LNCAP (cell line): Measurements from ENCODE around the gene DDO.

ENCODE experiments used
- TF ChIP-seq, protein P1 (sequence below): fragments of 450-650 bp; IDR thresholded peaks from 2 replicates; pipeline ENCODE4 v1.5.1; 2017; ENCODE audit warnings: mild to moderate bottlenecking

Gene DDO

DNA sequence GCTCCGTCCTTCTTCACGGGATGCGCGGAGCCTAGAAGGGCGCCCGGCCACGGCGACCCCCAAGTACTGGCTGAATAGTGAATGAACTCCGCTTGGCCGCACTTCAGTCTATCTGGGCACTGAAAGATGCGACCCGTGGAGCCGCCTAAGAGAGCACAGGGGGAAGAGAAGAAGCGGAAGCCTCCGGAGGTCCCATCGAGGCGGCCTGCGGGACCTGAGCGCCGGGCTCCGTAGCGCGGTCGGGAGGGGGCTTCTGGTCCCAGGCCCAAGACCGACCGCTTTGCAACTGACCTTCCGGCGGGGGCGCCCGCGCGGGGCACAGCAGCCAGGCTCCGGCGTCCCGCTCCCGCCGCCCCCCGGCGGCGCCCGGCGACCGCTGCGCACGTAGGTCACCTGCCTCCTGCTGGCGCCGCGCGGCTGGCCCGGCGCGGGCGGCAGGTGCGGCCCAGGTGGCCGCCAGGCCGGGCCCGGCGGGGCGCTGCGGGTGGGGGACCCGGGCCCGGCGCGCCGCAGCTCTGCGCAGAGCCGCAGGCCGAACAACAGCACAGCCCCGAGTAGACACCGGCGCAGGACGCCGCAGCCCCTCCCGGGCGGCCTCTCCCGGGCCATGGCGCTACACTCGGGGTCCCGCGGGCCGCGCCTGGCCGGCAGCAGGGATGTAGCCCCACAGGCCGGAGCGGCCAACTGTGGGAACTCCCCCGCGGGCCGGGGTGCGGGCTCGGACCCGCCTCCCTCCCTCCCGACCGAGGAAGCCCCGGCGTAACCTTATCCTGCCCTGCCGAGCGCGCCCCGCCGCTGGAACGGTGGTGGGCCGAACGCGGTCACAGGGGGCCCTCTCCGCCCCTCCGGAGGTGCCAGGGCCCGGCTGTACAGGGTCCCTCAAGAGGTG lies 57.5 kb downstream of the DDO start, which contains the start of gene METTL24:
Gene METTL24 (minus strand): TSS at position 686 of the 889 bp plus-strand sequence. CDS start 77 bp downstream, at position 609.
- TF ChIP-seq, protein P1, sequence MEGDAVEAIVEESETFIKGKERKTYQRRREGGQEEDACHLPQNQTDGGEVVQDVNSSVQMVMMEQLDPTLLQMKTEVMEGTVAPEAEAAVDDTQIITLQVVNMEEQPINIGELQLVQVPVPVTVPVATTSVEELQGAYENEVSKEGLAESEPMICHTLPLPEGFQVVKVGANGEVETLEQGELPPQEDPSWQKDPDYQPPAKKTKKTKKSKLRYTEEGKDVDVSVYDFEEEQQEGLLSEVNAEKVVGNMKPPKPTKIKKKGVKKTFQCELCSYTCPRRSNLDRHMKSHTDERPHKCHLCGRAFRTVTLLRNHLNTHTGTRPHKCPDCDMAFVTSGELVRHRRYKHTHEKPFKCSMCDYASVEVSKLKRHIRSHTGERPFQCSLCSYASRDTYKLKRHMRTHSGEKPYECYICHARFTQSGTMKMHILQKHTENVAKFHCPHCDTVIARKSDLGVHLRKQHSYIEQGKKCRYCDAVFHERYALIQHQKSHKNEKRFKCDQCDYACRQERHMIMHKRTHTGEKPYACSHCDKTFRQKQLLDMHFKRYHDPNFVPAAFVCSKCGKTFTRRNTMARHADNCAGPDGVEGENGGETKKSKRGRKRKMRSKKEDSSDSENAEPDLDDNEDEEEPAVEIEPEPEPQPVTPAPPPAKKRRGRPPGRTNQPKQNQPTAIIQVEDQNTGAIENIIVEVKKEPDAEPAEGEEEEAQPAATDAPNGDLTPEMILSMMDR = no peak

DNA sequence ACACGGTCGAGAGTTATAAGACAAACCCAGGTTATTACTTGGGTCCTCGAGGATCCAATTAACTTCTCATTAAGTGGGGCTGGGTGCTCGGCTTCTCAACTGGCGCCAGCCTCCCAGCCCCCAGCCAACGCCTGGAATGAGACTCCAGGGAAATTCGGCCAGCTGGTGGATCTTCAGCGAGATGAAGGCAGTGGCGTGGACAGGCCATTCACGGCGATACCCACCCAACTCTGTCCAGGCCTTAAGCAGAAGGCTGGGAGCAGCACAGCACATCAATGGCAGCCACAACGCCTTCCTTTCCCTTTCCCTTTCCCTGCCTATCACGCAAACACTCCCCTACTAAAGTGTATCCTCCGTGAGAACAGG lies 58.1 kb downstream of the DDO start:
- TF ChIP-seq, protein P1 = no peak

DNA sequence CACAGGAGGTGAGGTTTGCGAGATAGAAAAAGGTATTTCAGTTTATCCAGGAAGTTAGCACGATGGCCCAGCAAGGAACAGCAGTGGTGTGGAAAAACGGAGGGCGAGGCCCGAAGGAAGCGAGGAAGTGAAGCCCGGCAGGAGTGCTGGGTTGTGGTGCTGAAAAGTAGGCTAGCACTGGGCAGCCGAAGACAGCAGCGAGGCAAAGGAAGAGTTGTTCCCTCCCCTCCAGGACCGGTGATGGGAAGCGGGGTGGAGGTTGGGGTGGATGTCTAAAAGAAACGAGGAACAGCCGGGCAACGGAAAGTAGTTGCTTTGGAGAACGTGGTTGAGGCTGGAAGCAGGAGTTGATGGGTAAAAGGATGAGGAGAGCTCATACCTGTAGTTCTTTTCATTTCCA lies 58.6 kb downstream of the DDO start:
- TF ChIP-seq, protein P1 = no peak

DNA sequence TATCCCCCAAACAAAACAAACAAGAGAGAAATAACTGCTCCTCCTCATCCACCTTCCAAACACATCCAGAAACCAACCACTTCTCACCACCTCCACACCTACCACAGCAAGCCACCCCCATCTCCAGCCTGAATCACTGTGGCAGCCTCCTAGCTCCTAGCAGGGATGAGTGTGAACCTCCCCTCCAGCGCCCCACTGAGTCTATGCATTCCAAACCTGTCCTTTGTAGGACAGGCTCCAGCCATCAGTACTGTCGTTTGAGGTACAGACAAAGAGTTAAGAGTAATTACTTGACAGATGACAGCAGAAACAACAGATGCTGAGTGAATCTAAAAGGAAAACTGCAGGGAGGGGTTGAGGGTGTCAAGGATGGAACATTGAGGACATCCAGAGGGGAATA lies 59.6 kb downstream of the DDO start:
- TF ChIP-seq, protein P1 = no peak

DNA sequence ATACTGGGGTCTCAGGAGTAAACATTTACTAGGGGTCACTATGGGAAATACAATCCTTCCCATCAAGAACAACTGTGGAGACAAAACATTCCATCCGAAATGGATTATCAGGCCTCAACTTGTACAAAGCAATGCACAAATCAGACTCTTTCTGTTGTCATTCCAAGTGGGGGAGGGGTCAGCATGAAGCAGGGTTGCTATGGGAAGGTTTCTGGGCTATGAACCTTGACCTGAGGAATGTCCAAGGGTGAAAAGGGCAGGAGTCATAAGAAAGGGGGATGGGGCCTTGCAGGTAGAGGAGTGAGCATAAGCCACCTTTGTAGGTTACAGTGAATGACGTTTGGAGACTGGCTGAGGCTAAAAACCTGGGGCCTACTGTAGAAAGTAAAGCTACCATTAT lies 60.4 kb downstream of the DDO start:
- TF ChIP-seq, protein P1 = no peak

DNA sequence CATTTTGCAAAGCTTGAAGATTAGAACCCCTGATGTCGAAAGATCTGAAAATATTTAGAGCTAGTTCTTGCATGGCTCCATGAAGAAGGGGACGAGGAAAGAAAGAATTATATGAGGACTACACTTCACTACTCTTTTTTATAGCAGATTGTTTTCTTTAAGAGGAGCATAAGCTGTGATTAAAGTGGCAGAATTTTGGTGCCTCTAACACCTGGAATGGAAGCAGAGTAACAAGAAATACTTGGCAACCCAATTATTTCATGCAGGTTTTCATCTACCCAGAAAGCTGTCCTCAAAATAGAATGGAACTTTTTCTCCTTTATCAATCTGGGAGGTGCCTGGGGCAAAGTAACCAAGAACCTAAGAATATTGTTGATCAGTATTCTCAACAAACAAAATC lies 61.2 kb downstream of the DDO start:
- TF ChIP-seq, protein P1 = no peak

DNA sequence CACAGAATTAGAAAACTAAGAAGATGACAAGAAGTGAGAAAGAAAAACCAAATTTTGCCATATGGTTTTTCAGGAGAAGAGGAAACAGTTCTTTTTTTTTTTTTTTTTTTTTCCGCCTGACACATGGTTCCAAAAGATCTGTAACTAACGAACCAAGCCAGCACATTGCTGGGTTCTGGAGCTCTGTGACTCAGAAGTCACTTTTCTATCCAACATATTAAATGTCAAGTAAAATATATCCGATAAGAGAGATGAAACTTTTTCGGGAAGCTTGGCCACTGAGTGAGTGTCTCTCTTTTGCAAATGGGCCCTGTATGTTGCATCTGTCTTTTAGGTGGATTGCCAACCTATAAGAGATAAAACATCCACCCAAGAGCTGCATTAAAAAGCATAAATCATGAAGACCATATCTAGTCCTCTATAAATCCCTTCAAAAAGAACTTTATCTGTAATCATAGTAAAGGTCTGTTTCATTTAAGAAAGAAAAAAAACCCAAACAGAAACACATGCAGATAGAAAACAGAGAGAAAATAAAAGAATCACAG lies 61.8 kb downstream of the DDO start:
- TF ChIP-seq, protein P1 = no peak
